Esophagus squamous epithelium (tissue), 5 donors: ENCODE results near the gene MBP. TPM values are rescaled to one million over a fixed set of nuclear protein-coding genes. Genes with fewer than 3 reads are reported as not detected.

ENCODE experiments used
- DNase-seq: peaks from one replicate; lab custom pipeline; 2025; lab: John Stamatoyannopoulos, UW
- H3K27ac ChIP-seq, 4 donors: fragments of 200-600 bp; sonication (generic); one replicate each; pipeline ENCODE4 v1.5.1; 2016 to 2019; ENCODE audit warnings: mild to moderate bottlenecking in 1 of 4
- H3K27me3 ChIP-seq, 4 donors: fragments of 200-600 bp; sonication (generic); 1 replicate in 3 of 4; 2 replicates in 1 of 4; pipeline versions ENCODE4 v1.5.1 to v1.6.0; 2017 to 2021; ENCODE audit warnings: antibody characterized with exemption in 1 of 4
- H3K36me3 ChIP-seq, 3 donors: fragments of 200-600 bp; sonication (generic); one replicate each; pipeline ENCODE4 v1.5.1; 2016 to 2019
- H3K4me1 ChIP-seq, 3 donors: fragments of 200-600 bp; sonication (generic); one replicate each; pipeline ENCODE4 v1.5.1; 2017 to 2019
- H3K4me3 ChIP-seq, 4 donors: fragments of 200-600 bp; sonication (generic); 1 replicate in 3 of 4; 2 replicates in 1 of 4; pipeline ENCODE4 v1.5.1; 2016 to 2019; ENCODE audit warnings: mild to moderate bottlenecking in 2 of 4, moderate library complexity in 1 of 4
- H3K9me3 ChIP-seq, 3 donors: fragments of 200-600 bp; sonication (generic); one replicate each; pipeline ENCODE4 v1.5.1; 2016 to 2019
- POLR2A ChIP-seq, 4 donors: fragments of 450-650 bp; IDR thresholded peaks; one replicate each; pipeline ENCODE4 v1.6.1; 2017; ENCODE audit warnings: antibody characterized with exemption in 4 of 4, mild to moderate bottlenecking in 4 of 4, moderate library complexity in 3 of 4
- WGBS, 2 donors: methylation state at CpG; one replicate each; pipeline ENCODE4 v1.1.5; 2018; 5-methylcytosine and 5-hydroxymethylcytosine counted together
- intact Hi-C: fragments of 100-400 bp; cut with DNase I; formaldehyde crosslinking; loops from one replicate; pipeline ENCODE4 v1.15.0; 2022
- total RNA-seq, 4 donors: library from RNA; depleted of rRNA; stranded (reverse); fragments of >200 nt; gene quantifications; one replicate each; pipeline ENCODE4 v1.1.0, GENCODE V29; 2016
- TF ChIP-seq, protein P1 (sequence below), 6 experiments: fragments of 450-650 bp in 4 of 6; fragments of 200-600 bp in 2 of 6; sonication (generic) in 2 of 6; IDR thresholded peaks; one replicate each; pipeline ENCODE4 v1.5.1; 2016 to 2019; ENCODE audit warnings: antibody characterized with exemption in 6 of 6, mild to moderate bottlenecking in 4 of 6, moderate library complexity in 4 of 6
- donor health status: DM: yes; HTN: yes; CAD: no.

Gene MBP
- total RNA-seq, 4 donors from 2014 or later: 21.9 to 38.9 (median 25.2) TPM

DNA sequence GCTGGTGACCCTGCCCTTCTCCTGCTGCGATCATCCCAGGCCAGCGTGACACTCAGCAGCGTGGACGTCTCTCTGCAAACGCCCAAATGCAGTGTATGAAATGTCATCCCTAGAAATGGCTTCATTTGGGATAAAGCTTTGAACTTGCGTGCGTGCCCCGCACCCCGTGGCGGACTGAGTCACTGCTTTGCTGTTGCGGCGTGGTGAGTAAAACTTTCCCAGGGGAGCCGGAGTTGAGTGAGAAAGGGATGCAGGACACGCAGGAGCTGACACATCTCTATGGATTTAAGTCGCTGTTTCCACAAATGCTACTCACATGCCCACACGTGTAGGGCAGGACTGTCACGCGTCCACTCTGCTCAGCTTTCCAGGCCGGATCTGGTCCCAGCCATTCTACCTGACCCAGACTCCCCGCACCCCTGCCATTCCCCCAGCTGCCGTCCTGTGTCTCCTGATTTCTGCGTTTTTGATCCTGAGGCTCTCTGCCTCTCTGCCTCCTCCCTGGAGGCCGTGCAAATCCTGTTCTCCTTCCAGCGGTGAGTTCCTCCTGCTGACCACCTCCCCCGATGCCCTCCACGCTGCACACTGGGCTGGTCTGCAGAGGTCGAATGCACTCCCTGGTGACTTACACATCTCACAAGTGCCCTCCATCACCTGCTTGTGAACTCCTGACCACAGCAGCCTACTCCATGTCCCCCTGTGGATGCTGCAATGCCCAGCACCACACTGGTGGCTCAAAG, 88.9 kb downstream of the MBP start:
- WGBS, 2 donors: 89% methylated on average over 27 of the region's 27 CpGs
- Histone ChIP-seq H3K36me3 (peaks cover 0 to 36% (median 0%) of the 10 kb centered on the region in 3 donors), H3K27ac (no peak overlapping the region), H3K9me3 (no peaks in the 10 kb centered on the region), H3K27me3 (no peaks in the 10 kb centered on the region), H3K4me1 (peaks cover 0 to 17% (median 0%) of the 10 kb centered on the region in 3 donors), H3K4me3 (no peak overlapping the region)
- intact Hi-C loops: no loop called here
- TF ChIP-seq POLR2A (IDR thresholded peaks at IDR 0.05): no peak
- TF ChIP-seq, protein P1, sequence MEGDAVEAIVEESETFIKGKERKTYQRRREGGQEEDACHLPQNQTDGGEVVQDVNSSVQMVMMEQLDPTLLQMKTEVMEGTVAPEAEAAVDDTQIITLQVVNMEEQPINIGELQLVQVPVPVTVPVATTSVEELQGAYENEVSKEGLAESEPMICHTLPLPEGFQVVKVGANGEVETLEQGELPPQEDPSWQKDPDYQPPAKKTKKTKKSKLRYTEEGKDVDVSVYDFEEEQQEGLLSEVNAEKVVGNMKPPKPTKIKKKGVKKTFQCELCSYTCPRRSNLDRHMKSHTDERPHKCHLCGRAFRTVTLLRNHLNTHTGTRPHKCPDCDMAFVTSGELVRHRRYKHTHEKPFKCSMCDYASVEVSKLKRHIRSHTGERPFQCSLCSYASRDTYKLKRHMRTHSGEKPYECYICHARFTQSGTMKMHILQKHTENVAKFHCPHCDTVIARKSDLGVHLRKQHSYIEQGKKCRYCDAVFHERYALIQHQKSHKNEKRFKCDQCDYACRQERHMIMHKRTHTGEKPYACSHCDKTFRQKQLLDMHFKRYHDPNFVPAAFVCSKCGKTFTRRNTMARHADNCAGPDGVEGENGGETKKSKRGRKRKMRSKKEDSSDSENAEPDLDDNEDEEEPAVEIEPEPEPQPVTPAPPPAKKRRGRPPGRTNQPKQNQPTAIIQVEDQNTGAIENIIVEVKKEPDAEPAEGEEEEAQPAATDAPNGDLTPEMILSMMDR (IDR thresholded peaks at IDR 0.05): no peak
- DNase-seq: no peak

- DNase-seq: no peak
- peaks cover 0 to 41% (median 0%) of the 10 kb centered on the region in 3 donors for H3K36me3 ChIP-seq
- H3K9me3 ChIP-seq: no peaks in the 10 kb centered on the region
- peaks cover 0 to 17% (median 0%) of the 10 kb centered on the region in 3 donors for H3K4me1 ChIP-seq
- H3K4me3 ChIP-seq: no peak overlapping the region
- TF ChIP-seq, protein P1 (IDR thresholded peaks at IDR 0.05): no peak
- TF ChIP-seq POLR2A (IDR thresholded peaks at IDR 0.05): no peak
- WGBS, 2 donors: 43 to 53% methylated on average over 10 of the region's 10 CpGs
- no peak overlapping the region for H3K27ac ChIP-seq
- intact Hi-C loops: no loop called here
- no peaks in the 10 kb centered on the region for H3K27me3 ChIP-seq
Observed at GRCh38 chr18:77042583-77042982, 90.0 kb downstream of the MBP start.

DNA sequence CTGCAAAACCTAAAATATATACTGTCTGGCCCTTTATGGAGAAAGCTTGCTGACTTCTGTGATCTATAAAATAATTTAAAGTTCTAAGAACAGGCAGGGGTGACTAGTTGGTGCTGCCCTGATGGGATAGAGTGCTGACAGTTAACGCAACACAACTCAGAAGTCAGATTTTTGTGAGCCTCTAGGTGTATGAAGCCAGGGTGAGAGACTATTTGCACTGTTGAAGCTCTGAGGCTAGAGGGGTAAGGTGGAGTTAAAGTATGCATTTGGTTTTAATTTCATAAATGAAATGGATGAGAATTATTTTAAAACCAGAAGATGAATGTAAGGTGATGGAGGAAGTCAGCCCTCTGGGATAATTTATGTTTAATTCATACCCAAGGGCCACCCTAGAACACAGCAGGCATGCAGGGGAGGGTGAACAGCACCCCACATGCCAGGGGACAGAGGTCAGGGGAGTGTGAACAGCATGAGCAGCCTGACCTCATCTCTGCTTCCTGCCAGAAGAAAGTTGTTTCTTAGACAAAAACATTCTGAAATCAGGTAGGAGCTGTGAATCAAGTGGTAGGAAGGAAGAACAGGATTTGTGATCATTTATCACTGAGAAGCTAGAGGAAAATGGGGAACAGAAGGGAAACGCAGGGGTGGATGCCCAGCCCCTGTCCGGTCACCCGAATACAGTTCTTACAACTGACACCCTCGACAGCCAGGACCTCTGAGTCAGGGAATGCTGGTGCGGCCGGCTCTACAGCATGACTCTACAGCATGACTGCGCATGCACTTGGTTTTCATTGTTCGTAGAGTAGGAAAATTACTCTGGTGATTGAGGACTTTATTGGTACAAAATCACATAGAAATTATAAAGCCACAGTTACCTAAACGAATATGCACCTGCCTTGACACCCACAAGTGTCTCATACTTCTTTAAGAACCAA, 93.1 kb downstream of the MBP start:
- DNase-seq: no peak
- no peaks in the 10 kb centered on the region for H3K9me3 ChIP-seq
- H3K27ac ChIP-seq: peak overlapping the region in 1 of 4 donors; percentile 16
- peaks cover 0 to 30% (median 0%) of the 10 kb centered on the region in 3 donors for H3K36me3 ChIP-seq
- TF ChIP-seq POLR2A (IDR thresholded peaks at IDR 0.05): no peak
- TF ChIP-seq, protein P1 (IDR thresholded peaks at IDR 0.05): no peak
- no peak overlapping the region for H3K4me3 ChIP-seq
- intact Hi-C loops: no loop called here
- peaks cover 0 to 24% (median 0%) of the 10 kb centered on the region in 3 donors for H3K4me1 ChIP-seq
- WGBS, 2 donors: 53 to 59% methylated on average over 10 of the region's 10 CpGs
- no peaks in the 10 kb centered on the region for H3K27me3 ChIP-seq

GRCh38 chr18:77038182-77038858, 94.3 kb downstream of the MBP start:
- Histone ChIP-seq H3K27me3 (no peaks in the 10 kb centered on the region), H3K27ac (no peak overlapping the region), H3K4me1 (peaks cover 0 to 24% (median 0%) of the 10 kb centered on the region in 3 donors), H3K36me3 (peaks cover 0 to 22% (median 0%) of the 10 kb centered on the region in 3 donors), H3K4me3 (no peak overlapping the region), H3K9me3 (no peaks in the 10 kb centered on the region)
- 81 to 86% methylated on average over 3 of the region's 3 CpGs for WGBS, 2 donors
- no peak for DNase-seq
- intact Hi-C loops: no loop called here
- TF ChIP-seq, protein P1 (IDR thresholded peaks at IDR 0.05): no peak
- TF ChIP-seq POLR2A (IDR thresholded peaks at IDR 0.05): no peak
